ENCODE data around the gene ERH. TPM values are rescaled to one million over a fixed set of nuclear protein-coding genes. Genes with fewer than 3 reads are reported as not detected.

The ERH gene
- total RNA-seq, 4 donors from 2014 or later: 40.6 to 54.3 (median 41.5) TPM

DNA sequence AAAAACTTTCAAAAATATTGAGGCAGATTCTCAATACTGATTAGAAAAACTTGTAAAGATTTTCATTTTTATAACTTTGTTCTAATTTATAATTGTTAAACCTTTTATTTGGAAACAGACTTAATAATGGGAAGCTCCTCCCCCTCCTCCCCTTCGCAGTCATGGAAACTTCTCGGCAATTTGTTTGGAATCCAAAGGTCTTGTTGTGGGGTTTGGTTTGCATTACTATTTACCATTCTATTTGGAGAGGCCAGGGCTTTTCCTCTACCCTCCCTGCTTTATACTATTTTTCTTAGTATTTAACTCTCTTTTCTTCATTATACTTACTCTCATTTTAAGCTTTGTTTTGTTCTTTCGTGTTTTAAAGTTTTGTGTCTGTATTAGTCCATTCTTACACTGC is 6.4 kb upstream of the ERH start:
- 96% methylated on average over 3 of the region's 3 CpGs for WGBS
- no peak for DNase-seq (ENCODE audit: low spot score in 2 of 2)
- H3K27me3 ChIP-seq: no peaks in the 10 kb centered on the region
- no peaks in the 10 kb centered on the region for H3K9me3 ChIP-seq
- H3K4me1 ChIP-seq: peaks cover 28% of the 10 kb centered on the region
- no peaks in the 10 kb centered on the region for H3K36me3 ChIP-seq
- no peak overlapping the region for H3K4me3 ChIP-seq
- H3K27ac ChIP-seq: no peak overlapping the region
- TF ChIP-seq POLR2A (IDR thresholded peaks at IDR 0.05) (no peak), EP300 (IDR thresholded peaks at IDR 0.05) (no peak), POLR2AphosphoS5 (IDR thresholded peaks at IDR 0.05) (no peak)
- TF ChIP-seq, protein P1, sequence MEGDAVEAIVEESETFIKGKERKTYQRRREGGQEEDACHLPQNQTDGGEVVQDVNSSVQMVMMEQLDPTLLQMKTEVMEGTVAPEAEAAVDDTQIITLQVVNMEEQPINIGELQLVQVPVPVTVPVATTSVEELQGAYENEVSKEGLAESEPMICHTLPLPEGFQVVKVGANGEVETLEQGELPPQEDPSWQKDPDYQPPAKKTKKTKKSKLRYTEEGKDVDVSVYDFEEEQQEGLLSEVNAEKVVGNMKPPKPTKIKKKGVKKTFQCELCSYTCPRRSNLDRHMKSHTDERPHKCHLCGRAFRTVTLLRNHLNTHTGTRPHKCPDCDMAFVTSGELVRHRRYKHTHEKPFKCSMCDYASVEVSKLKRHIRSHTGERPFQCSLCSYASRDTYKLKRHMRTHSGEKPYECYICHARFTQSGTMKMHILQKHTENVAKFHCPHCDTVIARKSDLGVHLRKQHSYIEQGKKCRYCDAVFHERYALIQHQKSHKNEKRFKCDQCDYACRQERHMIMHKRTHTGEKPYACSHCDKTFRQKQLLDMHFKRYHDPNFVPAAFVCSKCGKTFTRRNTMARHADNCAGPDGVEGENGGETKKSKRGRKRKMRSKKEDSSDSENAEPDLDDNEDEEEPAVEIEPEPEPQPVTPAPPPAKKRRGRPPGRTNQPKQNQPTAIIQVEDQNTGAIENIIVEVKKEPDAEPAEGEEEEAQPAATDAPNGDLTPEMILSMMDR (IDR thresholded peaks at IDR 0.05): no peak

DNA sequence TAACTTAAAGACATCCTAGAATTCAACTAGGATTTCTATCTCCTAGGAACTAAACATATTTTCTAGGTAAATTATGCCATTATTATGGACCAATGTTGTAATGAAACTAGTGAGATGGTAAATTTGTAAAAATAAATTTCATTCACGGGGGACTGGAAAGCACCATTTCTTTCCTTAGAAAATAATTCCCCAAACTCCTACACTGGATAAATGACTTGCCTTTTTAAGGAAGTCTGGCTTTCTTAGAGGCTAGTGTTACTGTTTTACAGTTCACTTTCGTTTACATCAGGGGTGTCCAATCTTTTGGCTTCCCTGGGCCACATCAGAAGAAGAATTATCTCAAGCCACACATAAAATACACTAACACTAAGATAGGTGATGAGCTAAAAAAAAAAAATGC is 3.7 kb upstream of the ERH start:
- H3K9me3 ChIP-seq: no peaks in the 10 kb centered on the region
- TF ChIP-seq, protein P1 (IDR thresholded peaks at IDR 0.05): no peak
- TF ChIP-seq POLR2A (IDR thresholded peaks at IDR 0.05): no peak
- TF ChIP-seq POLR2AphosphoS5 (IDR thresholded peaks at IDR 0.05): no peak
- no peak for TF ChIP-seq EP300 (IDR thresholded peaks at IDR 0.05)
- peaks cover 42% of the 10 kb centered on the region for H3K4me1 ChIP-seq
- no peak for DNase-seq (ENCODE audit: low spot score in 2 of 2)
- no peaks in the 10 kb centered on the region for H3K36me3 ChIP-seq
- no peaks in the 10 kb centered on the region for H3K27me3 ChIP-seq
- no peak overlapping the region for H3K27ac ChIP-seq
- 79% methylated on average over 2 of the region's 2 CpGs for WGBS
- no peak overlapping the region for H3K4me3 ChIP-seq

DNA sequence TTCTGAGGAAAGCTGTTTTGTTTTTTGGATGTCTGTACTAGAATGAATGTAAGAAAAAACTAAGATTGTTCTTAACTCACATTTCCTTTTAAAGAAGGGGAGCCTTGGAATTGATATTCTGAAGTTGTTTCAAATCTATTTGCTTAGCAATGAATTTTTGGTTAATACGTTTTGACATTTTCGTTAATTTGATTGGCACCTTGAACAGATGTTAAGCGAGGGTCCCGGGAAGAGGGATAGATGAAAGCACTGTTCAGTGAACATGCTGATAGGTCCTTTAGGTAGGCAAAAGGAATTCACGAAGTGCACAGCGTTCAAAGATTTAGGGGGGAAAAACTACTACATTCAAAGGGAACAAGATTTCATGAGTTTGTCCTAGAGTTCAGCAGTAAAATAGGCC is 2.1 kb upstream of the ERH start:
- peak overlapping the region; percentile 84 for H3K4me3 ChIP-seq
- DNase-seq (ENCODE audit: low spot score in 2 of 2): no peak
- no peak overlapping the region for H3K27ac ChIP-seq
- no peaks in the 10 kb centered on the region for H3K27me3 ChIP-seq
- no peaks in the 10 kb centered on the region for H3K9me3 ChIP-seq
- peaks cover 7% of the 10 kb centered on the region for H3K36me3 ChIP-seq
- peaks cover 56% of the 10 kb centered on the region for H3K4me1 ChIP-seq
- WGBS: 81% methylated on average over 6 of the region's 6 CpGs
- TF ChIP-seq, protein P1 (IDR thresholded peaks at IDR 0.05): no peak
- no peak for TF ChIP-seq POLR2A (IDR thresholded peaks at IDR 0.05)
- no peak for TF ChIP-seq POLR2AphosphoS5 (IDR thresholded peaks at IDR 0.05)
- TF ChIP-seq EP300 (IDR thresholded peaks at IDR 0.05): no peak

DNA sequence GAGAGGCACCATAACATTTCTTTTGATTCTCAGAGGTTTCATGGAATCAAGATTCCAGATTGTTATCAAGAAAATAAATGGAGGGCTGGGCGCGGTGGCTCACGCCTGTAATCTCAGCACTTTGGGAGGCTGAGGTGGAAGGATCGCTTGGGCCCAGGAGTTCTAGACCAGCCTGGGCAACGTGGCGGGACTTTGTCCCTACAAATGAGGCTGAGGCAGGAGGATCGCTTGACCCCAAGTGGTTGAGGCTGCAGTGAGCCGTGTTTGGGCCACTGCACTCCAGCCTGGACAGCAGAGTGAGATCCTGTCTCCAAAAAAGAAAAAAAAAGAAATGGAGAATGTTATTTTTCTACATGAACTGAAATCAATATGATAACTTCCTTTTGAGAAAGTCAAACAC is 1.7 kb upstream of the ERH start:
- Histone ChIP-seq H3K9me3 (no peaks in the 10 kb centered on the region), H3K36me3 (peaks cover 11% of the 10 kb centered on the region), H3K4me3 (peak overlapping the region; percentile 84), H3K4me1 (peaks cover 57% of the 10 kb centered on the region), H3K27ac (no peak overlapping the region), H3K27me3 (no peaks in the 10 kb centered on the region)
- DNase-seq (ENCODE audit: low spot score in 2 of 2): no peak
- 94% methylated on average over 8 of the region's 8 CpGs for WGBS
- TF ChIP-seq, protein P1 (IDR thresholded peaks at IDR 0.05): no peak
- TF ChIP-seq EP300 (IDR thresholded peaks at IDR 0.05) (no peak), POLR2AphosphoS5 (IDR thresholded peaks at IDR 0.05) (no peak), POLR2A (IDR thresholded peaks at IDR 0.05) (no peak)

DNA sequence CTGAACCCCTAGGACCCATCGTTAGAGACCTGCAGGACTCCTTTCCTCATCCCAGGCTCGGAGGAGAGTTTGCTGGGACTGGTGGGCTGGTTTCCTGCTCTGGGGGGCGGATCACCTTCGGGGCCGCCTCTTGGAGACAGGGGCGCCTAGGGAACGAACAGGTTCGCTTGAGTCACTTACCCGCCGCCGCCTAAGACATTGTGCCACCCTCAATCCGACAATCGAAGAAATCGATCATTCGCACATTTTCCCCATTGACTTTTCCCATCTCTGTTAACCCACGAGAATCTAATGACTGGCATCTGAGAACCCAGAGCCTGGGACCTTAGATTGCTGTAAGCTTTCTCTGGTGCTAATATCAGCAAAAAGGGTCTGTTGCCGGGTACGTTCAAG is 715 bp upstream of the ERH start:
- peak in 1 of 2 donors; percentile 79 for DNase-seq (ENCODE audit: low spot score in 2 of 2)
- TF ChIP-seq EP300 (IDR thresholded peaks at IDR 0.05) (no peak), POLR2A (IDR thresholded peaks at IDR 0.05) (no peak), POLR2AphosphoS5 (IDR thresholded peaks at IDR 0.05) (no peak)
- TF ChIP-seq, protein P1 (IDR thresholded peaks at IDR 0.05): no peak
- Histone ChIP-seq H3K36me3 (peaks cover 21% of the 10 kb centered on the region), H3K27ac (peak overlapping the region; percentile 92), H3K4me1 (peaks cover 57% of the 10 kb centered on the region), H3K4me3 (peak overlapping the region; percentile 84), H3K9me3 (no peaks in the 10 kb centered on the region), H3K27me3 (no peaks in the 10 kb centered on the region)
- 0% methylated on average over 7 of the region's 18 CpGs for WGBS
